ENCODE measurements around the gene FIP1L1.

GRCh38 chr4:53490965-53491622, 113.7 kb downstream of the FIP1L1 start:
- TF ChIP-seq ESRRG (CRISPR knock-in tag; IDR thresholded peaks at IDR 0.05) (no peak), PATZ1 (CRISPR knock-in tag; IDR thresholded peaks at IDR 0.05; ENCODE audit: borderline replicate concordance) (no peak), RARB (CRISPR knock-in tag; IDR thresholded peaks at IDR 0.05) (no peak), ZNF70 (CRISPR knock-in tag; IDR thresholded peaks at IDR 0.05) (no peak), SNAI2 (CRISPR knock-in tag; IDR thresholded peaks at IDR 0.05) (no peak), TSHZ2 (CRISPR knock-in tag; IDR thresholded peaks at IDR 0.05) (no peak), ZC3H10 (CRISPR knock-in tag; IDR thresholded peaks at IDR 0.05) (no peak), TCF4 (CRISPR knock-in tag; IDR thresholded peaks at IDR 0.05; ENCODE audit: borderline replicate concordance) (no peak), CREB5 (CRISPR knock-in tag; IDR thresholded peaks at IDR 0.05; ENCODE audit: low read depth) (no peak), ZFP30 (CRISPR knock-in tag; IDR thresholded peaks at IDR 0.05) (no peak), OSR1 (CRISPR knock-in tag; IDR thresholded peaks at IDR 0.05) (no peak), ZFP3 (CRISPR knock-in tag; IDR thresholded peaks at IDR 0.05) (no peak)

Data from SK-N-SH treated with all-trans-retinoic acid at 6 μM for 48 hours (cell line).